Mesodermal cell (in vitro differentiated cells): Measurements from ENCODE around the gene CACNA1I.

Experiments
- H3K27ac ChIP-seq: 2 replicates; pipeline ENCODE4 v1.7.0; 2013; ENCODE audit warnings: mild to moderate bottlenecking, low read depth, low read length, moderate library complexity; ENCODE audit not compliant: severe bottlenecking
- H3K36me3 ChIP-seq: 2 replicates; pipeline ENCODE4 v1.7.1; 2013; ENCODE audit warnings: mild to moderate bottlenecking, low read length, moderate library complexity; ENCODE audit not compliant: control insufficient read depth, insufficient read depth
- H3K4me1 ChIP-seq: one replicate; pipeline ENCODE4 v1.7.1; 2013; ENCODE audit warnings: mild to moderate bottlenecking, low read length; ENCODE audit not compliant: insufficient read depth, control insufficient read depth, poor library complexity, severe bottlenecking
- H3K4me3 ChIP-seq: 2 replicates; pipeline ENCODE4 v1.7.0; 2013; ENCODE audit warnings: low read length, control low read depth, mild to moderate bottlenecking; ENCODE audit not compliant: insufficient read depth, poor library complexity, severe bottlenecking; ENCODE audit errors: extremely low read depth
- H3K9me3 ChIP-seq: 2 replicates; pipeline ENCODE4 v1.7.1; 2013; ENCODE audit warnings: mild to moderate bottlenecking, low read length, moderate library complexity; ENCODE audit not compliant: control insufficient read depth
- WGBS, 2 experiments: methylation state at CpG; one replicate each; pipeline ENCODE4 v1.1.5; 2013; ENCODE audit warnings: missing lambda C conversion rate in 2 of 2; ENCODE audit not compliant: insufficient coverage in 2 of 2; 5-methylcytosine and 5-hydroxymethylcytosine counted together

Gene CACNA1I

DNA sequence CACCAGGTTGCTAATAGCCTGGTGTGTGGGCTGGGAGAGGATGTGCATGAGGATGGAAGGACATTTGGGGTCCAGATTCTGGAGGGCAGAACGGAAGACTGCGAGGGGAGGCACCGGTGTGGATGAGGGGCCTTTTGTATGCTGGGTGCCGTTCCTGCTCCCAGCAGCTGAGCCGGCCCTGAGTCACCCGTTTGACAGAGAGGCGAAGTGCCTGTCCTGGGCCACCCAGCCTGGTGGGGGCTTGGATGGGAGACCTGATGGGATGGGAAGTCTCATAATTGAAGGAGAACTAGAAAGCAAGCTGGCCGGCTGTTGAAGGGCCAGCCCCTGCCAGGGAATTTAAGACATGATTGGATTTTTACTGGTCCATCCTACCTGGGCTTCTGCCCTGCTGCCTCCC lies 10.8 kb downstream of the CACNA1I start:
- H3K4me1 ChIP-seq, result no peaks in the 10 kb centered on the region
- no peaks in the 10 kb centered on the region for H3K36me3 ChIP-seq
- 90 to 96% methylated on average over 3 to 8 of the region's 8 CpGs for WGBS, 2 experiments
- no peak overlapping the region for H3K27ac ChIP-seq
- no peak overlapping the region for H3K4me3 ChIP-seq
- no peaks in the 10 kb centered on the region for H3K9me3 ChIP-seq

GRCh38 chr22:39583066-39583667 lies 12.6 kb downstream of the CACNA1I start:
- Histone ChIP-seq H3K9me3 (no peaks in the 10 kb centered on the region), H3K4me3 (no peak overlapping the region), H3K4me1 (no peaks in the 10 kb centered on the region), H3K36me3 (no peaks in the 10 kb centered on the region), H3K27ac (no peak overlapping the region)
- WGBS, 2 experiments, result 58 to 59% methylated on average over 3 of the region's 3 CpGs

GRCh38 chr22:39589875-39590274 lies 19.3 kb downstream of the CACNA1I start:
- Histone ChIP-seq H3K9me3 (no peaks in the 10 kb centered on the region), H3K27ac (no peak overlapping the region), H3K36me3 (no peaks in the 10 kb centered on the region), H3K4me3 (no peak overlapping the region), H3K4me1 (peaks cover 20% of the 10 kb centered on the region)
- 77% methylated on average over 5 to 7 of the region's 11 CpGs for WGBS, 2 experiments

DNA sequence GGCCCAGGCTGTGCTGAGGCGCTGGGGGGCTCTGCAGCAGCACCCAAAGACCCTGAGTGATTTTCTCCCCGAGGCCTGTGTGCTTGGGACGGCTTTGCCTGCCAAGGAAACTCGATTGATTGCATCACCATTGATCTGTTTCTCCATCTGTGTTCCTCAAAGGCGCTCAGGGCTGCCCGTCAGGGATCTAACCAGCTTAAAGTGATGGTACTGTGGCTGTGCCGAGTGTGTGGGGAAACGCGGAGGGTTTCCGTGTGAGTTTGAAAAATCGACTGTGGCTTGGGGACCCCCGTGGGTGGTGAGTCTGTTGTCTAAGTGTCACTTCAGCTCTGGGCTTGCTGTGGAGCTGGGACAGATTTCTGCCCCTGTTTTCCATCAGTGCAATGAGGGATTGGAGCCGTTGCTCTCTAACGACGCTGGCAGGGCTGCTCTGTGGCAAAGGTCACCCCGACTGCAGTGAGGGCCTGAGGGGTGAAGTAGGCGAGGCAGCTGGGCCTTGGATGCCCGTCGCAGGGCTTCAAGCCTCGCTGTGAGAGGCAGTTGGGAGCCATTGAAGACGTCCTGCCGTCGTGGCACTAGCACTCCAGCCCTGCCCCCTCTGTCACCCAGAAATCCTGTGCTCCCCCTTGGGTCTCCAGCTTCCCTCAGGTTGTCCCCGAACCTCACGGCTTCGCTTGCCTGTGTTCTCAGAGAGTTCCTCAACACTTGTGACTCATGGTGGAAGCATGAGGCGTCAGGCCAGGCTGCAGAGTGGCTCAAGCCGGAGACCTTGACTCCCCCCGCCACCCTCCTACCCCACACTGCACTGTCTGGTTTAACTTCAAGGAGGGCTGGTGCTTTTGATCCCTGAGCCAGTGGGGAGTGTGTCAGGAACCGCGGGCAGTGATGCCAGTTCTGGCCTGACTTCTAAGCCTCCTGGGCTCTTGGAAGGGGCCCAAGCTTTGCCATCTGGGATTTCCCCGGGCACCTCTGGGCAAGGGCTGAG lies 21.8 kb downstream of the CACNA1I start:
- WGBS, 2 experiments, result 68 to 71% methylated on average over 21 to 29 of the region's 32 CpGs
- peak overlapping the region; percentile 72 for H3K27ac ChIP-seq
- H3K36me3 ChIP-seq, result no peaks in the 10 kb centered on the region
- H3K4me3 ChIP-seq, result no peak overlapping the region
- no peaks in the 10 kb centered on the region for H3K9me3 ChIP-seq
- peaks cover 20% of the 10 kb centered on the region for H3K4me1 ChIP-seq

DNA sequence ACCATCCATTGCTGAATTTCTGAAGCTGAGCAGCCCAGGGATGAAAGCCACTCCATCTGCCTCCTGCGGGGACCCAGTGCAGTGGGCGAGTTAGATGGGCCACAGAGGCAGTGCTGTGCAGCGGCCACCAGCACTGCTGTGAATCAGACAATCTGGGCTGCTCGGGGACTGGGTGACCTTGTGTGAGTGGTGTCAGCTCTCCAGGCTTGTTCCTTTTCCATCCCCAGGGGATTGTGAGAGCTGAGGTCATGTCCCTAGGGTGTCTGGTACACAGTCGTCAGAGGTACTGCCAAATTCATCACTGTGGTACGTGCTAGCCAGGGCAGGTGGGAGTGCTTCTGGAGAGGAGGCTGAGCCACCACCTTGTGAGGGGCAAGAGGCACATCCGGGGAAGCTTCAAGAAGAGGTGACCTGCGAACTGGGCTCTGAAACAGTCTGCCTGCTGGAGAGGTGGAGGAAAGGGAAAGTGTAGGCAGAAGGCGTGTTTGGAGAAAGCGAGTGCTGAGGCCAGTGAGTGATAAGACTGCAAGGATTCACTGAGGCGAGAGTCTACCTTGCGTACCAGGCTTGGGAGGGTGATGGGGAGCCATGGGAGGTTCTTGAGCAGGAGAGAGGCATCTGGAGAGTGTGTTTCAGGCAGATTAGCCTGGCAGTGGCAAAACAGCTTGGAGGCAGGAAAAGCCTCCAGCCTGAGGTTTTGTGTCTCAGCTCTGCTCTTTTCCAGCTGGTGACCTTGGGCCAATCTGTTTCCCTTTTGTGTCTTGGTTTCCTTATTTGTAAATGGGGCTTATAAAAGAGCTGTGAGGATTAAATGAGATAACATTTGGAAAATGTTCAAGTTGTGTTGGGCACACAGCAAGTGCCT lies 22.7 kb downstream of the CACNA1I start:
- WGBS, 2 experiments, result 84 to 89% methylated on average over 11 of the region's 12 CpGs
- no peaks in the 10 kb centered on the region for H3K36me3 ChIP-seq
- H3K9me3 ChIP-seq, result no peaks in the 10 kb centered on the region
- peak overlapping the region; percentile 41 for H3K27ac ChIP-seq
- no peak overlapping the region for H3K4me3 ChIP-seq
- H3K4me1 ChIP-seq, result peaks cover 20% of the 10 kb centered on the region

- Histone ChIP-seq H3K27ac (no peak overlapping the region), H3K4me3 (no peak overlapping the region), H3K36me3 (no peaks in the 10 kb centered on the region), H3K9me3 (no peaks in the 10 kb centered on the region), H3K4me1 (peaks cover 20% of the 10 kb centered on the region)
- WGBS, 2 experiments, result 85 to 87% methylated on average over 4 to 6 of the region's 6 CpGs
Measured at GRCh38 chr22:39593931-39594285, 23.4 kb downstream of the CACNA1I start.

DNA sequence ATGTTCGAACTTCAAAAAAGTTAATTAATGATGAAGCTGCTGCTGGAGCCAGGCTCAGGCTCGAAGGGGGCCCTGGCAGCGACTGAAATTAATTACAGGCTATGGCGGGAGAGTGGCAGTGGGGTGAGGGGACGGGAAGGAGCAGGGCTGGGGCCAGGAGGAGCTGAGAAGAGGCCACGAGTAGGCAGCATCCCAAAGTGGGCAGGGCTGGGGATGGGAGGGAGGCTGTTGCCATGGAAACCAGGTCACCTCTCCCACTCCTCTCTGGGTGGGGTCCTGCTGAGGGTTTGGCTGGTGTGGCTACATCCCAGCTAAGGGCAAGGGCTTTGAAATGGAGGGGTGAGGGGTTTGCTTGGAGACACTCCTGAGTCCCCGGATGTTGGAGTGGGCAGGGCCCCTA lies 23.9 kb downstream of the CACNA1I start:
- Histone ChIP-seq H3K4me1 (peaks cover 20% of the 10 kb centered on the region), H3K9me3 (no peaks in the 10 kb centered on the region), H3K27ac (no peak overlapping the region), H3K36me3 (no peaks in the 10 kb centered on the region), H3K4me3 (no peak overlapping the region)
- WGBS, 2 experiments, result 68 to 73% methylated on average over 4 to 6 of the region's 7 CpGs

DNA sequence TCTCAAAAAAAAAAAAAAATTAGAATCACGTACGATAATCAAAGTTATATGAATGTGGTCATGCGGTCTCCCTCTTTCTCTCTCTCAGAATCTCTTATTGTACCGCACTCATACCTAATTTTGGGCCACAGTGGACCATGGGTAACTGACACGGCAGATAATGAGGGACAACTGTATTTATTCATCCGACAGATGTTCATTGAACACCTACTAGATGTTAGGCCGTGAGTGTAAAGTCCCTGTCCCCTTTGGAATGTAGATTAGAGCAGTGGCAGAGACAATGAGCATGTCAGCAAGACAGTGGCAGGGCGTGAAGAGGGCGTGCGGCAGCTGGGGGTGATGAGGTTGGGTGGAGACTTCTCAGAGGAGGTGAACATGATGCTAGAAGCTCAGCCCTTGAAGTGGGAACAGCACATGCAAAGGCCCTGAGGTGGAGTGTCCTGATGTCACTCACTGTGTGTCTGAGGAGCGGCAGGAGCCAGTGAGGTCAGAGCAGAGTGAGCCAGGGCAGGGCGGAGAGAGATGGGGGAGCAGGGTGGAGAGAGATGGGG lies 25.1 kb downstream of the CACNA1I start:
- Histone ChIP-seq H3K36me3 (no peaks in the 10 kb centered on the region), H3K4me1 (peaks cover 20% of the 10 kb centered on the region), H3K9me3 (no peaks in the 10 kb centered on the region), H3K4me3 (no peak overlapping the region), H3K27ac (no peak overlapping the region)
- WGBS, 2 experiments, result 81 to 88% methylated on average over 8 of the region's 12 CpGs

GRCh38 chr22:39596601-39597000 lies 26.0 kb downstream of the CACNA1I start:
- Histone ChIP-seq H3K27ac (no peak overlapping the region), H3K36me3 (no peaks in the 10 kb centered on the region), H3K4me3 (no peak overlapping the region), H3K4me1 (peaks cover 20% of the 10 kb centered on the region), H3K9me3 (no peaks in the 10 kb centered on the region)
- WGBS, 2 experiments, result 83 to 91% methylated on average over 5 to 6 of the region's 6 CpGs

- H3K4me1 ChIP-seq, result peaks cover 12% of the 10 kb centered on the region
- 80 to 95% methylated on average over 3 of the region's 8 CpGs for WGBS, 2 experiments
- no peak overlapping the region for H3K4me3 ChIP-seq
- H3K27ac ChIP-seq, result no peak overlapping the region
- no peaks in the 10 kb centered on the region for H3K36me3 ChIP-seq
- H3K9me3 ChIP-seq, result no peaks in the 10 kb centered on the region
Measured at GRCh38 chr22:39597236-39597869, 26.8 kb downstream of the CACNA1I start.
